Measurements from ENCODE around the gene COX18. TPM values are rescaled to one million over a fixed set of nuclear protein-coding genes. Genes with fewer than 3 reads are reported as not detected.

COX18 gene
- total RNA-seq, 3 donors from 2014 or later (not counting 1 experiment from before 2014, with no cell fraction given) = 9.6 to 10.3 (median 9.7) TPM

DNA sequence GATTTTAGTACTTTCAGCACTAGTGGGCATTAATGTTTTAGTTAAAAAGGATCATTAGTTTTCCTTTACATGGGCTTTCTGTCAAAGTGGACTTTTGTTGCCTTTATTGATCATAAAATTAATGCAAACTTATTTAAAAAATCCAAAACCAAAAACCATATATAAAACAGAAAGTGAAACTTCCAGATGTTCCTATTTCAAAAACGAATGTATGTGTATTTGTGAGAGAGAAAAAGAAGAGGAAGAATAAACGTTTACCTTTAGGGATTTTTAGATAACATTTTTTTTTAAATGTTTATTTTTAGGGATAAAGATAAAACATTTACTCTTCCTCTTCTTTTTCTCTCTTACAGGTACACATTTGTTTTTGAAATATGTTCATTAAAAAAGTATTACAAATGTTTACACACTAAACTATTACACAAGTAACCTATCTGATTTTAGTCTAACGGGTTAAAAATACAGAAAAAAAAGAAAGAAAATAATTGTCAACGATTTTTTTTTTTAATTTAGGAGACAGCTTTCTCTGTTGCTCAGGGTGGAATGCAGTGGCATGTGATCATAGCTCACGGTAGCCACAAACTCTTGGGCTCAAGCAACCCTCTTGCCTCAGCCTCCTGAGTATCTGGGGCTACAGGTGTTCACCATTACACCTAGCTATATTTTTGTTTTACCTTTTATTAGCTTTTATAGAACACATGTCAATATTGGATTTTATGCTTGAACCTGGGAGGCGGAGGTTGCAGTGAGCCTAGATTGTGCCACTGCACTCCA lies 16.8 kb upstream of the COX18 start:
- H3K4me3 Mint-ChIP-seq = peak overlapping the region; percentile 83
- H3K27ac Mint-ChIP-seq = peak overlapping the region; percentile 17 to 82
- H3K27me3 Mint-ChIP-seq (ENCODE audit: low read depth in 2 of 2) = no peaks in the 10 kb centered on the region
- H3K27ac ChIP-seq (ENCODE audit: low read length) = peak overlapping the region; percentile 56
- H3K4me1 Mint-ChIP-seq = peaks cover 0 to 8% of the 10 kb centered on the region in 2 donors
- H3K27me3 ChIP-seq (ENCODE audit: control insufficient read depth, insufficient read depth, low read length) = no peaks in the 10 kb centered on the region
- no peaks in the 10 kb centered on the region for H3K9me3 Mint-ChIP-seq
- H3K36me3 ChIP-seq (ENCODE audit: control insufficient read depth, insufficient read depth, low read length) = peaks cover 23% of the 10 kb centered on the region
- DNase-seq (peak in 1 of 2 donors; percentile 52), ATAC-seq (peak in 2 of 3 donors; percentile 58 to 75)
- 8% methylated on average over 2 of the region's 6 CpGs for WGBS (ENCODE audit: insufficient coverage)
- no peaks in the 10 kb centered on the region for H3K9me3 ChIP-seq (ENCODE audit: control insufficient read depth, insufficient read depth, low read length)
- H3K4me1 ChIP-seq (ENCODE audit: control insufficient read depth, insufficient read depth, low read length) = peaks cover 8% of the 10 kb centered on the region
- peak overlapping the region; percentile 41 for H3K4me3 ChIP-seq (ENCODE audit: low read length)
- TF ChIP-seq, protein P1, sequence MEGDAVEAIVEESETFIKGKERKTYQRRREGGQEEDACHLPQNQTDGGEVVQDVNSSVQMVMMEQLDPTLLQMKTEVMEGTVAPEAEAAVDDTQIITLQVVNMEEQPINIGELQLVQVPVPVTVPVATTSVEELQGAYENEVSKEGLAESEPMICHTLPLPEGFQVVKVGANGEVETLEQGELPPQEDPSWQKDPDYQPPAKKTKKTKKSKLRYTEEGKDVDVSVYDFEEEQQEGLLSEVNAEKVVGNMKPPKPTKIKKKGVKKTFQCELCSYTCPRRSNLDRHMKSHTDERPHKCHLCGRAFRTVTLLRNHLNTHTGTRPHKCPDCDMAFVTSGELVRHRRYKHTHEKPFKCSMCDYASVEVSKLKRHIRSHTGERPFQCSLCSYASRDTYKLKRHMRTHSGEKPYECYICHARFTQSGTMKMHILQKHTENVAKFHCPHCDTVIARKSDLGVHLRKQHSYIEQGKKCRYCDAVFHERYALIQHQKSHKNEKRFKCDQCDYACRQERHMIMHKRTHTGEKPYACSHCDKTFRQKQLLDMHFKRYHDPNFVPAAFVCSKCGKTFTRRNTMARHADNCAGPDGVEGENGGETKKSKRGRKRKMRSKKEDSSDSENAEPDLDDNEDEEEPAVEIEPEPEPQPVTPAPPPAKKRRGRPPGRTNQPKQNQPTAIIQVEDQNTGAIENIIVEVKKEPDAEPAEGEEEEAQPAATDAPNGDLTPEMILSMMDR (IDR thresholded peaks at IDR 0.05) = no peak
- no peaks in the 10 kb centered on the region for H3K36me3 Mint-ChIP-seq
- intact Hi-C loops (cut with micrococcal nuclease) = loop anchor here (5.0 kb wide), 1 partner anchor 171 kb away; the partner anchor contains the start of gene ANKRD17

DNA sequence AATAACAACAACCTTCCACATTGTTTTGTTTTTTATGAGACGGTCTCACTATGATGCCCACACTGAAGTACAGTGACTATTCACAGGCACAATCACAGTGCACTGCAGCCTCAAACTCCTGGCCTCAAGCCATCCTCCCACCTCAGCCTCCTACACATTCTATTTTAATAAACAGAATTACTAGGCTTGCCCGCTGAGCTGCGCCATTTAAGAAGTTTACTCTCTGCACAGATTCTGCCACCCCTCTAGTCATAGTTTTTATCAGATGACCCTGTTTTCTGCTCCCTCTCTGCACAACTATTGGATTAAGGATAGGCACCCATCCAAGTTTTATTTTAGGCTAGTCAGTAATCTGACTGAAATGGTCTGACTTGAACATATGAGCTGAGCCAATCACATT lies 11.3 kb upstream of the COX18 start:
- Mint-ChIP-seq H3K4me1 (peaks cover 0 to 6% of the 10 kb centered on the region in 2 donors), H3K9me3 (no peaks in the 10 kb centered on the region), H3K4me3 (no peak overlapping the region), H3K27me3 (ENCODE audit: low read depth in 2 of 2) (no peaks in the 10 kb centered on the region), H3K36me3 (no peaks in the 10 kb centered on the region), H3K27ac (peak overlapping the region; percentile 47 to 67)
- DNase-seq (no peak), ATAC-seq (no peak)
- H3K27me3 ChIP-seq (ENCODE audit: control insufficient read depth, insufficient read depth, low read length) = no peaks in the 10 kb centered on the region
- peaks cover 44% of the 10 kb centered on the region for H3K36me3 ChIP-seq (ENCODE audit: control insufficient read depth, insufficient read depth, low read length)
- TF ChIP-seq, protein P1 (IDR thresholded peaks at IDR 0.05) = no peak
- no peak overlapping the region for H3K27ac ChIP-seq (ENCODE audit: low read length)
- WGBS (ENCODE audit: insufficient coverage) = 89% methylated on average over 3 of the region's 3 CpGs
- intact Hi-C loops (cut with micrococcal nuclease) = no loop called here
- no peak overlapping the region for H3K4me3 ChIP-seq (ENCODE audit: low read length)
- no peaks in the 10 kb centered on the region for H3K9me3 ChIP-seq (ENCODE audit: control insufficient read depth, insufficient read depth, low read length)
- H3K4me1 ChIP-seq (ENCODE audit: control insufficient read depth, insufficient read depth, low read length) = peaks cover 4% of the 10 kb centered on the region

DNA sequence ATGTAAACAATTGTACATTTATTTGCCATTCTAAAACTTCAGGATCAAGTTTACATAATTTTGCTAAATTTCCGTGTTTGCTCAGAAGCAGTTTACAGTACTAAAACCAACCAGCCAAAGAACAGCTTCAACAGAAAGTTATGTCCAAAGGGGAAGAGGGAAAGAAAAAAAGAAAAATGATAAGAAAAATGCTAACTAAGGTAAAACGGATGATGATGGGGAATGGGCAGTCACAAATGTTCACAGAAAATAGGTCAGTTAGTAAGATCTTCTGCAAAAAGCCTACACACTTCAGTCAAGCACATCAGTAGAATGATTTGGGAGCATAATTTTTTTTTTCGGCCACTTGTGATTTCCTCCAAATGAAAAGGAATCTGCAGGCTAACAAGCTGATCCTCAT lies 6.3 kb upstream of the COX18 start:
- Mint-ChIP-seq H3K4me1 (peaks cover 0 to 3% of the 10 kb centered on the region in 2 donors), H3K27ac (peak overlapping the region in 1 of 2 donors; percentile 20), H3K4me3 (no peak overlapping the region), H3K27me3 (ENCODE audit: low read depth in 2 of 2) (no peaks in the 10 kb centered on the region), H3K9me3 (no peaks in the 10 kb centered on the region), H3K36me3 (no peaks in the 10 kb centered on the region)
- intact Hi-C loops (cut with micrococcal nuclease) = no loop called here
- Histone ChIP-seq H3K27me3 (ENCODE audit: control insufficient read depth, insufficient read depth, low read length) (no peaks in the 10 kb centered on the region), H3K4me1 (ENCODE audit: control insufficient read depth, insufficient read depth, low read length) (no peaks in the 10 kb centered on the region), H3K27ac (ENCODE audit: low read length) (no peak overlapping the region), H3K4me3 (ENCODE audit: low read length) (no peak overlapping the region), H3K36me3 (ENCODE audit: control insufficient read depth, insufficient read depth, low read length) (peaks cover 45% of the 10 kb centered on the region), H3K9me3 (ENCODE audit: control insufficient read depth, insufficient read depth, low read length) (no peaks in the 10 kb centered on the region)
- TF ChIP-seq, protein P1 (IDR thresholded peaks at IDR 0.05) = no peak
- 96% methylated on average over 2 of the region's 3 CpGs for WGBS (ENCODE audit: insufficient coverage)
- ATAC-seq = no peak
- DNase-seq = no peak

All from natural killer cell (primary cell).